GM18519 (cell line): ENCODE data around the gene DCTD.
"Not testable (repeated sequence)": the region's sequence is repeated elsewhere in the genome, so short reads cannot be mapped to it uniquely, and the experiment has no call there.

Experiments
- ATAC-seq: cut with Tn5 transposase; IDR thresholded peaks from one replicate; pipeline ENCODE4 v1.9.1; 2021; ENCODE audit warnings: mild to moderate bottlenecking, moderate library complexity; ENCODE audit not compliant: unreplicated experiment, low FRiP score

DCTD gene

GRCh38 chr4:182922501-182923284, 5.5 kb upstream of the DCTD start:
- ATAC-seq: no peak

- no peak for ATAC-seq
Observed at GRCh38 chr4:182921608-182922007, 4.4 kb upstream of the DCTD start.

- ATAC-seq: no peak
Observed at GRCh38 chr4:182920676-182921075, 3.5 kb upstream of the DCTD start.

DNA sequence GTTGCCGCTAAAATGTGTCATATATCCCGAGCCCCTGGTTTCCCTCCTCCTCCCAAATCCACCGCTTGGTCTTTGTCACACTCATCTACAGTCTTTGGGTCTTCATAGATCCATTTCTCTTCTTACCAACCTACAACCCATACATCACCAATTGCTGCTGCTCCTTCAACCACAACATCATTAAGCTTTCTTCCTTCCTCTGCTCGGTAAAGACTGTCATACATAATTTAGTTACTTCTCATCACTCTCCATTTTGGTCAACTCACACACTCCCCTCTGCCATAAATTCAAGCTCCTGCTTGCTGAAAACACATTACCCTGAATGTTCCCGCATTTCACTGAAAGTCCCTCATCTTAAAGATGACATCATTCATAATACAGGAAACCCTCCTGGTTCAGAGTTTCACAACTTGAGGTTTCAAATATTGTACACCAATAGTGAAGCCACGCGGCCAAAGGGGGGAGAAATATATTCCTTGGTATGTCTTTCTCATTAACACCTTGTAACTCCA, 1.7 kb upstream of the DCTD start:
- peak; percentile 22 for ATAC-seq

DNA sequence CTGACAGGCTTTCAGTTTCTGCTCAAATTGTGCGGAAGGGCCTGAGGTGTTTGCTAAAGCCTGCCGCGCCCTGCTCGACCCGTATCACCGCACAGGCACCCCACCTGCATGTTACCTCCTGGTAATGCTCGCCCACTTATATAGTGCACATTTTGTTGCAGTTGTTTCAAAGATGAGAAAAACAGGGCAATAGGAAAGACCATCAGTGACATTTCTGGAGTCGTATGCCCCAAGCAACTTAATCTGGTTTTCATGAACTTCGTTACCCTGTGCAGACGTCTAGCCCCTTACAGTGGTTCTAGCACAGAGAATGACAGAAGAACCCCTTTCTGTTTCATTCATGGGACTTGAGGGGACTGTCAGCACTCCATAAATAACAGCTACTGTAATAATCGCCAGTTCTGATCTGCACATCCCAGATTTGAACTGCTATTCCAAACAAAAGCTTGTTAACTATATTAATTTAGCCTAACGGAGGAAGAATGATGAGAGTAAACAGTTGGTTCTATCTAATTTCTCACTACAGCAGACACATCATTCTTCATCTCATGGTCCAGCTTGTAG, 940 bp upstream of the DCTD start:
- peak; percentile 11 for ATAC-seq

- peak; percentile 1 for ATAC-seq
Observed at GRCh38 chr4:182916483-182917181, 554 bp downstream of the DCTD start.

DNA sequence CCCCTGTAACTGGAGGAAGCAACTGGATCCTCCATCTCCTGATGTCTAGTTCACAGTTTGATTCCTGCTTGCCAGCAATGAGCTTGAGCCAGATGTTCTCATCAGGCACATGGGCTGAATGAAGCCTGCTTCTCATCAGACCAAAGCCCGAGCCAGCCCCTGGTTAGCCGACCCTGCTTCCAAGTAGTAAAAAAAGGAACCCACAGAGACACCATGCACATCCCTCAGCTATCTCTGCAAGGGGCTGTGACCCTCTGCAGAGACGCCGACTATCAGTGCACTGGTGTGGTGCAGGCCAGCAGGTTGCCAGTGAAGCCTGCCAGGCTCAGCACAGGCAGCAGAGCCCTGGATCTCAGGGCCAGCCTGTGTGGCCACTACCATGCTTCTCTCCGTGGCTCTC, 2.8 kb downstream of the DCTD start:
- ATAC-seq: no peak

DNA sequence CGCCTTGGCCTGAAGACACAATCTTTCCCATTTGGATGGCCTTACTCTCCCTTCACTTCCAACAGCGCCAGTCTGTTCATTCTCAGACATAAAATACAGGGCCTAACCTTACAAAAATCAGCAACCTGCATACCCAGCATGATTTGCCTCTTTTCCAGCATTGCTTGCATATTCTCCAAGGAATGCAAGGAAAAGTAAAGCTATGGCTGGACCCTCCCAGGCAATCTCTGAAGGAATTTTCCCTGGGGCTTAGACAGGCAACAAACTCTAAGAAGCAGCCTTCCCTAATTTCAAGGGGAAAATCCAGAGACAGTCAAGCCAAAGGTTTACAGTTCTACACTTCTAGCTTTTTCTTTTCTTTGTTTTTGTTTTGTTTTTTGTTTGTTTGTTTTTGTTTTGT, 3.6 kb downstream of the DCTD start:
- no peak for ATAC-seq

- ATAC-seq: no peak
Observed at GRCh38 chr4:182913036-182913435, 4.2 kb downstream of the DCTD start.

GRCh38 chr4:182908124-182908523, 9.1 kb downstream of the DCTD start:
- no peak for ATAC-seq

- ATAC-seq: no peak
Observed at GRCh38 chr4:182907396-182907795, 9.8 kb downstream of the DCTD start.

- ATAC-seq: no peak
Observed at GRCh38 chr4:182906786-182907185, 10.4 kb downstream of the DCTD start.

DNA sequence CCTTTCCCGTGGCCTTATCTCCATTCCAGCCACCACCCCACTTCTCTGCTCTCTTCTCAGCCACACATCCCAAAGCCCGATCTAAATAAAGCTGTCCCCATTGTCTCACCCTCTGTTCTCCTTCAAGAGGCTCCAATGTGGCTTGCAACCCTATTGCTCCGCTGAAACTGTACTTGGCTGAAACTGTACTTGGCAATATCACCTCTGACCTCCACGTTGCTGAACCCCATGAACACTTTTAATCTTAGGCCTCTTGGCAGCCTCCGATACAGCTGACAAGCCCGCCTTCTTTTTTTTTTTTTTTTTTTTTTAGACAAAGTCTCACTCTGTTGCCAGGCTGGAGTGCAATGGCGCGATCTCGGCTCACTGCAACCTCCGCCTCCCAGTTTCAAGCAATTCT, 12.1 kb downstream of the DCTD start:
- no peak for ATAC-seq

DNA sequence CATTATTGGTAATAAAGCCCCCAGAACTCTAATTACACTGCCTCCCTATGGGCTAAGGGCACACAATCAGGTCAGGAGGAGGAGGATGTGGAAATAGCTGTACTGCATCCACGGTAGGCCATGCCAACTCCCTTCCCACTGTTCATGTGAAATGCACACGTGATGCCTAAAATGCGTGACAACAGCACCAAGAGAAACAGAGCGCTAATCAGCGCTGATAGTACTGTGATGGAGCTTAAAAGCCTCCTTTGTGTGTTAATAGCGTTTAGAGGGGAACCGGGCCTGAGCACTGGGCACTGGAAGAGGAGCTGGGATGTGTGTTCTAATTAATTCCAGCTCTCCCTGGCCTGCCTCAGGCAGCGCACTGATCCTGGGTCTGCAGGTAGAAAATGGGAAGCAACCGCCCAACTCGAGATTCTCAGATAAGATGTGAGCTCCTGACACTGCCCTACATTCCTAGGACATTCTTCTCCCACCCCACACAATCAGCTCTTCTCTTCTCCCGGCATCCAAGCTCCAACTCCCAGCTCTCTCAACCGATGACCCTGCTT, 12.9 kb downstream of the DCTD start:
- no peak for ATAC-seq

DNA sequence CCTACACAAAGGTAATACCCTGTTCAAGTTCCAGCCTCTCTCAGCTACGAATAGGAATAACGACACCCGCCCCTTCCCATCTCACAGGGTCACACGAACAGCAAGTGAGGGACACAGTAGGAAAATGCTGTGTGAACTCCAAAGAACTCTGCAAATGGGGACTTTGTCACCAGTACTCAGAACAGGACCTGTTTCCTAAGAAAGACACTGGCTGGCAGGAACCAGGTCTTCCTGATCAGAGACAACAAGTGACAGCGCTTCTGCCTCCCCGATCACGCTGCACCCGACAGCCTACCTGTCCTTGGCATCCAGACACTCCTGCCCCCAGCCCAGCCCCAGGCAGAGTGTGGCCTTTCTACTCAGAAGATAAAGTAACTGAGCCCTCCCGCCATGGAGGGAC, 14.2 kb downstream of the DCTD start:
- no peak for ATAC-seq

DNA sequence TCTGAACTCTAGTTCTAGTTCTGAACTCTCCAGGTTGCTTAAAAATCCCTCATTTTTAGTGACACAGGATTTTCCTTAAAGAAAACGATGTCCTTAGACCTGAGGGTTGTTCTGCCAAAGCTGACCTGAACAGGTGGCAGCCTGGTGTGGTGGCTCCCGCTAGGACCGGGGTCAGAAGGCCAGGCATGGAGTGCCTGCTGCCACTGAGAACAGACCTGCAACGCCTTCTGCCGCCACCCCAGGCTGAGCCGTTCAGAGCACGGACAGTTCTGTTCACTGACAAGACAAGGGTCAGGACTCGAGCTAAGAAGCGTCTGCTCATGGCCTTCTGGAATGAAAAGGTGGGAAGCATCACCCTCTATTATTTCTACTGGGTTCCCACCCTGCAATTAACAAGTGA, 15.8 kb downstream of the DCTD start:
- no peak for ATAC-seq

DNA sequence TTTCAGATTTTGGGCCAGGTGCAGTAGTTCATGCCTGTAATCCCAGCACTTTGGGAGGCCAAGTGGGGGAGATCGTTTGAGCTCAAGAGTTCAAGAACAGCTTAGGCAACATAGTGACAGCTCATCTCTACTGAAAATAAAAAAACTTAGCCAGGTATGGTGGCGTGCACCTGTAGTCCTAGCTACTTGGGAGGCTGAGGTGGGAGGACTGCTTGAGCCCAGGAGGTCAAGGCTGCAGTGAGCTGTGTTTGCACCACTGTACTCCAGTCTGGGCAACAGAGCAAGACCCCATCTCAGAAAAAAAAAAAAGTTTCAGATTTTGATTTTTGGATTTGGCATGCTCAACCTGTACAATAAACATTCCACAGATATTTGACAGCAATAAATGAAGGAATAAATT, 17.2 kb downstream of the DCTD start:
- ATAC-seq: not testable (repeated sequence)

GRCh38 chr4:182898479-182898799, 18.7 kb downstream of the DCTD start:
- no peak for ATAC-seq

- ATAC-seq: no peak
Observed at GRCh38 chr4:182897601-182898478, 19.3 kb downstream of the DCTD start.

- no peak for ATAC-seq
Observed at GRCh38 chr4:182896421-182896820, 20.8 kb downstream of the DCTD start.
